ENCODE results near the gene AKT3.
"Not testable (repeated sequence)": the region's sequence is repeated elsewhere in the genome, so short reads cannot be mapped to it uniquely, and the experiment has no call there.

Gene AKT3

GRCh38 chr1:243693800-243694199 is 156.2 kb downstream of the AKT3 start:
- DNase-seq (ENCODE audit: low read depth) = no peak

- DNase-seq (ENCODE audit: low read depth) = no peak
Observed at GRCh38 chr1:243686159-243686558, 163.9 kb downstream of the AKT3 start.

- no peak for DNase-seq (ENCODE audit: low read depth)
Observed at GRCh38 chr1:243680860-243681259, 169.2 kb downstream of the AKT3 start.

GRCh38 chr1:243672539-243673074 is 177.4 kb downstream of the AKT3 start:
- DNase-seq (ENCODE audit: low read depth) = no peak

GRCh38 chr1:243667591-243667990 is 182.5 kb downstream of the AKT3 start:
- DNase-seq (ENCODE audit: low read depth) = no peak

GRCh38 chr1:243667133-243667532 is 182.9 kb downstream of the AKT3 start:
- DNase-seq (ENCODE audit: low read depth) = no peak

GRCh38 chr1:243663651-243664050 is 186.4 kb downstream of the AKT3 start:
- no peak for DNase-seq (ENCODE audit: low read depth)

GRCh38 chr1:243662169-243662568 is 187.9 kb downstream of the AKT3 start:
- not testable (repeated sequence) for DNase-seq (ENCODE audit: low read depth)

GRCh38 chr1:243658594-243659105 is 191.4 kb downstream of the AKT3 start:
- DNase-seq (ENCODE audit: low read depth) = no peak

GRCh38 chr1:243657793-243658192 is 192.2 kb downstream of the AKT3 start:
- DNase-seq (ENCODE audit: low read depth) = no peak

- not testable (repeated sequence) for DNase-seq (ENCODE audit: low read depth)
Observed at GRCh38 chr1:243649530-243649929, 200.5 kb downstream of the AKT3 start.

- DNase-seq (ENCODE audit: low read depth) = no peak
Observed at GRCh38 chr1:243646841-243647240, 203.2 kb downstream of the AKT3 start.

- DNase-seq (ENCODE audit: low read depth) = no peak
Observed at GRCh38 chr1:243645281-243645680, 204.8 kb downstream of the AKT3 start.

- peak; percentile 10 for DNase-seq (ENCODE audit: low read depth)
Observed at GRCh38 chr1:243642936-243643335, 207.1 kb downstream of the AKT3 start.

GRCh38 chr1:243639027-243639658 is 210.9 kb downstream of the AKT3 start:
- DNase-seq (ENCODE audit: low read depth) = no peak

- DNase-seq (ENCODE audit: low read depth) = no peak
Observed at GRCh38 chr1:243638186-243638585, 211.9 kb downstream of the AKT3 start.

GRCh38 chr1:243628476-243628907 is 221.6 kb downstream of the AKT3 start:
- DNase-seq (ENCODE audit: low read depth) = no peak

GRCh38 chr1:243623841-243624240 is 226.2 kb downstream of the AKT3 start:
- DNase-seq (ENCODE audit: low read depth) = peak; percentile 44

- no peak for DNase-seq (ENCODE audit: low read depth)
Observed at GRCh38 chr1:243621973-243622372, 228.1 kb downstream of the AKT3 start.

GRCh38 chr1:243620096-243620495 is 229.9 kb downstream of the AKT3 start:
- DNase-seq (ENCODE audit: low read depth) = no peak

GRCh38 chr1:243609698-243610097 is 240.3 kb downstream of the AKT3 start:
- DNase-seq (ENCODE audit: low read depth) = no peak

- no peak for DNase-seq (ENCODE audit: low read depth)
Observed at GRCh38 chr1:243605604-243606003, 244.4 kb downstream of the AKT3 start.

GRCh38 chr1:243601720-243602119 is 248.3 kb downstream of the AKT3 start:
- DNase-seq (ENCODE audit: low read depth) = no peak

- peak; percentile 93 for DNase-seq (ENCODE audit: low read depth)
Observed at GRCh38 chr1:243598433-243598832, 251.6 kb downstream of the AKT3 start.

All from non-pigmented ciliary epithelial cell (primary cell).